Small intestine (tissue), 7 donors: ENCODE measurements around the gene MCM10. TPM values are rescaled to one million over a fixed set of nuclear protein-coding genes. Genes with fewer than 3 reads are reported as not detected.
"Not testable (repeated sequence)": the region's sequence is repeated elsewhere in the genome, so short reads cannot be mapped to it uniquely, and the experiment has no call there.

Experiments used
- DNase-seq, 2 donors: peaks; one replicate each; pipeline versions ENCODE4 v3.0.0 to v3.0.0-alpha.2; 2013
- FAIRE-seq: peaks from 2 replicates; lab custom pipeline; 2012; peaks lifted over from hg19 to GRCh38; lab: Jason Lieb, UNC
- H3K27ac ChIP-seq, 3 donors: one replicate each; pipeline ENCODE4 v1.5.1; 2013; ENCODE audit warnings: low read length in 2 of 3, mild to moderate bottlenecking in 2 of 3, control low read depth in 1 of 3, inconsistent platforms in 1 of 3, low read depth in 1 of 3, moderate library complexity in 1 of 3
- H3K27me3 ChIP-seq, 3 donors: one replicate each; pipeline ENCODE4 v1.6.1; 2013; ENCODE audit warnings: low read length in 3 of 3, inconsistent platforms in 1 of 3; ENCODE audit not compliant: control insufficient read depth in 3 of 3, insufficient read depth in 3 of 3
- H3K36me3 ChIP-seq, 3 donors: one replicate each; pipeline ENCODE4 v1.6.1; 2013; ENCODE audit warnings: low read length in 3 of 3, inconsistent platforms in 1 of 3, low read depth in 1 of 3, mild to moderate bottlenecking in 1 of 3, moderate library complexity in 1 of 3; ENCODE audit not compliant: control insufficient read depth in 3 of 3, insufficient read depth in 2 of 3
- H3K4me1 ChIP-seq, 3 donors: one replicate each; pipeline ENCODE4 v1.6.1; 2013; ENCODE audit warnings: low read length in 2 of 3, inconsistent platforms in 1 of 3, low read depth in 1 of 3, mild to moderate bottlenecking in 1 of 3, moderate library complexity in 1 of 3; ENCODE audit not compliant: control insufficient read depth in 3 of 3, insufficient read depth in 2 of 3
- H3K4me3 ChIP-seq, 3 donors: one replicate each; pipeline ENCODE4 v1.5.1; 2013; ENCODE audit warnings: low read length in 3 of 3, control low read depth in 1 of 3, inconsistent platforms in 1 of 3, low read depth in 1 of 3, mild to moderate bottlenecking in 1 of 3, moderate library complexity in 1 of 3
- H3K9me3 ChIP-seq, 2 donors: one replicate each; pipeline ENCODE4 v1.6.1; 2013; ENCODE audit warnings: low read depth in 1 of 2, low read length in 1 of 2; ENCODE audit not compliant: control insufficient read depth in 2 of 2, insufficient read depth in 1 of 2
- WGBS, 3 donors: extraction: QIAGEN DNeasy Blood & Tissue Kit; methylation state at CpG; one replicate each; pipeline ENCODE4 v1.1.7; 2013; 5-methylcytosine and 5-hydroxymethylcytosine counted together
- polyA plus RNA-seq, 4 donors: library from polyadenylated mRNA; stranded (reverse) in 3 of 4; unstranded in 1 of 4; fragments of 200-250 nt in 3 of 4; fragments of 120-200 nt in 1 of 4; gene quantifications; one replicate each; pipeline versions ENCODE4 v1.2.1 to v1.2.3, GENCODE V29; 2013
- donor health status: healthy with polysubstance abuse.
- donor health status: control.
- donor health status: control.
- donor health status: Bipolar disorder and iron deficiency.
- donor health status: healthy.

The MCM10 gene
- polyA plus RNA-seq, 4 donors, result 0.22 to 4.1 (median 1.9) TPM; not detected in 1

DNA sequence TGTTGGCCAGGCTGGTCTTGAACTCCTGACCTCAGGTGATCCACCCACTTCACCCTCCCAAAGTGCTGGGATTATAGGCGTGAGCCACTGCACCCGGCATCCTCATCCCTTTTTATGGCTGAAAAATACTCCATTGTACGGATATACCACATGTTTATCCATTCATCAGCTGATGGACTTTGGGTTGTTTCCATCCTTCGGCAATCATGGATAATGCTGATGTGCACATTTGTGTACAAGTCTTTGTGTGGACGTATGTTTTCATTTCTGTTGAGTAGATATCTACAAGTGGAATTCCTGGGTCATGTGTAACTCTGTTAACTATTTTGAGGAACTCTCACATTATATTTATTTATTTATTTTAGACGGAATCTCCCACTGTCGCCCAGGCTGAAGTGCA, 78.6 kb downstream of the MCM10 start:
- no peaks in the 10 kb centered on the region for H3K9me3 ChIP-seq
- 85 to 88% (median 88%) methylated on average over 7 of the region's 7 CpGs for WGBS, 3 donors
- no peak overlapping the region for H3K27ac ChIP-seq
- H3K4me3 ChIP-seq, result no peak overlapping the region
- H3K27me3 ChIP-seq, result no peaks in the 10 kb centered on the region
- FAIRE-seq (no peak), DNase-seq (no peak)
- no peaks in the 10 kb centered on the region for H3K4me1 ChIP-seq
- no peaks in the 10 kb centered on the region for H3K36me3 ChIP-seq

- no peaks in the 10 kb centered on the region for H3K4me1 ChIP-seq
- H3K9me3 ChIP-seq, result no peaks in the 10 kb centered on the region
- H3K36me3 ChIP-seq, result no peaks in the 10 kb centered on the region
- no peaks in the 10 kb centered on the region for H3K27me3 ChIP-seq
- DNase-seq, result no peak
- H3K27ac ChIP-seq, result no peak overlapping the region
- WGBS, 3 donors, result 83 to 86% (median 84%) methylated on average over 3 of the region's 3 CpGs
- no peak overlapping the region for H3K4me3 ChIP-seq
- no peak for FAIRE-seq
These were observed 80.3 kb downstream of the MCM10 start for GRCh38 chr10:13241613-13242012.

- H3K27me3 ChIP-seq, H3K4me3 ChIP-seq, DNase-seq, FAIRE-seq, H3K36me3 ChIP-seq, H3K27ac ChIP-seq, H3K9me3 ChIP-seq, H3K4me1 ChIP-seq: not testable (repeated sequence)
- 86 to 95% (median 93%) methylated on average over 5 of the region's 5 CpGs for WGBS, 3 donors
These were observed 80.9 kb downstream of the MCM10 start for GRCh38 chr10:13242260-13242659.

DNA sequence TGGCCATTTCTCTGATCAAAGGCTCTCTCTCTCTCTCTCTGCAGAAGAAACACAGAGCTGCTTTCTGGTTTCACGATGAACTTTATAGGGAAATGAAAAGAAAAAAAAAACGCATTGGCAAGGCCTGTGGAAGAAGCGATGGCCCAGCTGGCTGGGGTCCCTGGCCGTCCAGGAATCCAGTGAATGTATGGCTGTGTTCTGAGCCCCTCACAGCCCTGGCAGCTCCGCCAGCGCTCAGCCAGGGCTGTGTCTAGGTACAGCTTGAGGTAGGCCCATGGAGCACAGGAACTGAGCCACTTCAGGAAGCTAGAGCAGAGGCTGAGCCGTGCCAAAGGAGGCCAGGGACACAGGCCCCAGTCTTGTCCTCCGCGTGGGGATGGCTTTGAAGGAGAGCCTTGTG, 85.9 kb downstream of the MCM10 start:
- FAIRE-seq (no peak), DNase-seq (no peak)
- WGBS, 3 donors, result 75 to 88% (median 78%) methylated on average over 9 of the region's 9 CpGs
- Histone ChIP-seq H3K36me3 (no peaks in the 10 kb centered on the region), H3K4me3 (no peak overlapping the region), H3K27me3 (no peaks in the 10 kb centered on the region), H3K4me1 (no peaks in the 10 kb centered on the region), H3K9me3 (no peaks in the 10 kb centered on the region), H3K27ac (no peak overlapping the region)

GRCh38 chr10:13247784-13248183, 86.4 kb downstream of the MCM10 start:
- H3K4me1 ChIP-seq, result no peaks in the 10 kb centered on the region
- H3K9me3 ChIP-seq, result no peaks in the 10 kb centered on the region
- no peak for FAIRE-seq
- H3K27me3 ChIP-seq, result no peaks in the 10 kb centered on the region
- H3K36me3 ChIP-seq, result no peaks in the 10 kb centered on the region
- no peak overlapping the region for H3K27ac ChIP-seq
- DNase-seq, result no peak
- 92 to 94% (median 93%) methylated on average over 4 of the region's 4 CpGs for WGBS, 3 donors
- H3K4me3 ChIP-seq, result no peak overlapping the region

DNA sequence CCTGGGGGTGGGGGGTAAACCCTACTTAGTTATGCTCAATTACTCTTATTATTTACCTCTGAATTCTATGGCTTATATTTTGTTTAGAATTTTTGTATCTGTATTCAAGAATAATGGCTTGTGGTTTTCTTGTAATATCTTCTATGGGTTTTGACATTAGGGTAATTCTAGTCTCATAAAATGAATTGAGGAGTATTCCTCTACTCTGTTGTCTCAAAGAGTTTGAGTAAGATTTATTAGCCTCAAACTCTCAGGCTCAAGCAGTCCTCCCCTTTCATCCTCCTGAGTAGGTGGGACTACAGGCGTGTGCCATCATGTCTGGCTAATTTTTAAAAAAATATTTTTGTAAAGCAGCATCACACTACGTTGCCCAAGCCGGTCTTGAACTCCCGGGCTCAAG, 92.4 kb downstream of the MCM10 start:
- Histone ChIP-seq H3K9me3 (no peaks in the 10 kb centered on the region), H3K36me3 (no peaks in the 10 kb centered on the region), H3K4me1 (no peaks in the 10 kb centered on the region), H3K4me3 (no peak overlapping the region), H3K27me3 (no peaks in the 10 kb centered on the region), H3K27ac (no peak overlapping the region)
- DNase-seq, result no peak
- no peak for FAIRE-seq
- WGBS, 3 donors, result 86 to 94% (median 92%) methylated on average over 4 of the region's 4 CpGs

- H3K4me1 ChIP-seq, result no peaks in the 10 kb centered on the region
- no peaks in the 10 kb centered on the region for H3K27me3 ChIP-seq
- peaks cover 0 to 3% of the 10 kb centered on the region in 2 donors for H3K9me3 ChIP-seq
- DNase-seq (no peak), FAIRE-seq (peak; percentile 79)
- H3K36me3 ChIP-seq, result no peaks in the 10 kb centered on the region
- H3K4me3 ChIP-seq, result no peak overlapping the region
- H3K27ac ChIP-seq, result no peak overlapping the region
- 84 to 91% (median 85%) methylated on average over 2 of the region's 2 CpGs for WGBS, 3 donors
These were observed 95.3 kb downstream of the MCM10 start for GRCh38 chr10:13256627-13257026.

- FAIRE-seq, result no peak
- no peak overlapping the region for H3K4me3 ChIP-seq
These were observed 96.3 kb downstream of the MCM10 start for GRCh38 chr10:13257621-13258140.

More at GRCh38 chr10:13257621-13258140, 96.3 kb downstream of the MCM10 start:
- peaks cover 0 to 3% of the 10 kb centered on the region in 2 donors for H3K9me3 ChIP-seq
- WGBS, 3 donors, result 75 to 88% (median 81%) methylated on average over 5 of the region's 5 CpGs
- no peaks in the 10 kb centered on the region for H3K27me3 ChIP-seq
- DNase-seq, result no peak
- H3K4me1 ChIP-seq, result no peaks in the 10 kb centered on the region
- no peak overlapping the region for H3K27ac ChIP-seq
- H3K36me3 ChIP-seq, result no peaks in the 10 kb centered on the region
